HEK293 (cell line): ENCODE measurements around the gene PROSER2.

Experiments used
- SP2 ChIP-seq: fragments of 450-650 bp; formaldehyde crosslinking; IDR thresholded peaks from 2 replicates; pipeline ENCODE4 v1.5.1; 2016; ENCODE audit warnings: missing biosample characterization, missing genetic modification characterization
- ZNF658 ChIP-seq: fragments of 450-650 bp; formaldehyde crosslinking; IDR thresholded peaks from 2 replicates; pipeline ENCODE4; 2016; ENCODE audit warnings: missing biosample characterization, missing genetic modification characterization
- TF ChIP-seq, protein P1 (sequence below): fragments of 450-650 bp; formaldehyde crosslinking; IDR thresholded peaks from 2 replicates; pipeline ENCODE4 v1.5.1; 2016; ENCODE audit warnings: missing biosample characterization, missing genetic modification characterization

DNA sequence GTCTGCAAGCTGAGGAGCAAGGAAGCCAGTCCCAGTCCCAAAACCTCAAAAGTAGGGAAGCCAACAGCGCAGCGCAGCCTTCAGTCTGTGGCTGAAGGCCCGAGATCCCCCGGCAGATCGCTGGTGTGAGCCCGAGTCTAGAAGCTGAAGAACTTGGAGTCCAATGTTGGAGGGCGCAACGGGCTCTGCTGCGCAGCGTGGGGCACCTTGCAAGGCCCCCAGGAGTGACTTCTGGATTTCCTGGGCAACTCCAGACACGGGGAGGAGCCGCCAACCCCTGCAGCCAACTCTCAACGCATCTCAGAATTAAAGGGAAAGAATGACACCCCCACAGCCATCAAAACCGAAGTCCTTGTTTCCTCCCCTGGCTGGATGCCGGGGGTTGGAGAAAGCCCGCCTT, 18.8 kb upstream of the PROSER2 start:
- TF ChIP-seq ZNF658 (tag by site-specific recombination), result no peak
- TF ChIP-seq, protein P1, sequence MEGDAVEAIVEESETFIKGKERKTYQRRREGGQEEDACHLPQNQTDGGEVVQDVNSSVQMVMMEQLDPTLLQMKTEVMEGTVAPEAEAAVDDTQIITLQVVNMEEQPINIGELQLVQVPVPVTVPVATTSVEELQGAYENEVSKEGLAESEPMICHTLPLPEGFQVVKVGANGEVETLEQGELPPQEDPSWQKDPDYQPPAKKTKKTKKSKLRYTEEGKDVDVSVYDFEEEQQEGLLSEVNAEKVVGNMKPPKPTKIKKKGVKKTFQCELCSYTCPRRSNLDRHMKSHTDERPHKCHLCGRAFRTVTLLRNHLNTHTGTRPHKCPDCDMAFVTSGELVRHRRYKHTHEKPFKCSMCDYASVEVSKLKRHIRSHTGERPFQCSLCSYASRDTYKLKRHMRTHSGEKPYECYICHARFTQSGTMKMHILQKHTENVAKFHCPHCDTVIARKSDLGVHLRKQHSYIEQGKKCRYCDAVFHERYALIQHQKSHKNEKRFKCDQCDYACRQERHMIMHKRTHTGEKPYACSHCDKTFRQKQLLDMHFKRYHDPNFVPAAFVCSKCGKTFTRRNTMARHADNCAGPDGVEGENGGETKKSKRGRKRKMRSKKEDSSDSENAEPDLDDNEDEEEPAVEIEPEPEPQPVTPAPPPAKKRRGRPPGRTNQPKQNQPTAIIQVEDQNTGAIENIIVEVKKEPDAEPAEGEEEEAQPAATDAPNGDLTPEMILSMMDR (tag by site-specific recombination), result no peak
- no peak for TF ChIP-seq SP2 (tag by site-specific recombination)
